NCI-H748 treated with DMSO at 0.1 percent for 48 hours (cell line): ENCODE data around the gene NCAM1.

ENCODE experiments used
- DNase-seq: peaks from one replicate; lab custom pipeline; 2025; lab: John Stamatoyannopoulos, UW

NCAM1 gene

GRCh38 chr11:113255741-113256140 is 294.5 kb downstream of the NCAM1 start:
- no peak for DNase-seq

GRCh38 chr11:113256431-113257202 is 295.4 kb downstream of the NCAM1 start:
- DNase-seq, result no peak

DNA sequence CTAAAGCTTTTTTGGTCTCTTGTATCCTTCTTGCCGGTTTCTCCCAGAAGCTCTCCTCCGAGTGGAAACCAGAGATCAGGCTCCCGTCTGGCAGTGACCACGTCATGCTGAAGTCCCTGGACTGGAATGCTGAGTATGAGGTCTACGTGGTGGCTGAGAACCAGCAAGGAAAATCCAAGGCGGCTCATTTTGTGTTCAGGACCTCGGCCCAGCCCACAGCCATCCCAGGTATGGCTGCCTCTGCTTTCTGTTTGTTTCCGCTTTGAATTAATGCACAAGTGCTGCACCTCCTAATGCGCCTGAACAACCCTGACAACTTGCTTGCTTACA is 298.8 kb downstream of the NCAM1 start:
- DNase-seq, result no peak

DNA sequence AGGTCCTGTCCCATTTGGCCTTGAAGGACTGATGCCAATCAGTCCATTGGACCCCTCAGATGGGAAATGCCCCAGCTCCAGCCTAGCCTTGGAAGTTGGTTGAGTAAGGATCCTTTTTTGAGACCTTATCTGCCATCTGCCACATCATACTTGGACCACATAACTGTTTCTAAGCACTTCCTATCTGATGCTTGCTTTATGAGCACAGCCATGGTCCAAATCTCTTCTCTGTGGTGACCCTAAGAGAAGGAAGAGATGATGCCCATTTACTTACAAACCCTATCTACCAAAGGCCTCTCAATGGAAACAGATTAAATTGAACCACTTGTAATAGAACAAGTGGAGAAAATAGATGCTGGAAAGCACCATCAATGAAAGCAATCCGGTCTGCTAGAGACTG is 299.3 kb downstream of the NCAM1 start:
- DNase-seq, result no peak

GRCh38 chr11:113261709-113262475 is 300.7 kb downstream of the NCAM1 start:
- no peak for DNase-seq

DNA sequence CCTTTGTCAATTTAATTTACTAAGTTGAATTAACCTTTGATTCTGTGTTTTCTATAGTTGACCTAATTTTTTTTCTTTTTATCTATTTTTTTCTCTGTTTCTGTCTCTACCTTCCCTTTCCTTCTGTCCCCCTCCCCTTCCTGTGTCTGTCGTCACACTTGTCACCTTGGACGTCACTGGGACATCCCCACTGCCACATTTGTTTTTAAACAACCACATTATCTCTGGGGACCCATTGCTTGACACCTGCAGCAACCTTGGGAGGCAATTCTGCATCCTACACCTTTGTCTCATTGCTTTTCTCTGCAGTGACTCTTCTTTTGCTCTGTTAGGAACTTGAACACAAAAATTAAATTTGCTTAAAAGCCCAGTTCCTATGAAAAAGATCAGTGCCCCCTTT is 301.4 kb downstream of the NCAM1 start:
- DNase-seq, result no peak

- no peak for DNase-seq
These were observed 302.4 kb downstream of the NCAM1 start for GRCh38 chr11:113263458-113264259.

- DNase-seq, result no peak
These were observed 304.1 kb downstream of the NCAM1 start for GRCh38 chr11:113265362-113265761.

GRCh38 chr11:113267493-113267892 is 306.3 kb downstream of the NCAM1 start:
- no peak for DNase-seq

GRCh38 chr11:113269096-113269495 is 307.9 kb downstream of the NCAM1 start:
- DNase-seq, result no peak

GRCh38 chr11:113269636-113270035 is 308.4 kb downstream of the NCAM1 start:
- DNase-seq, result no peak

GRCh38 chr11:113270080-113270479 is 308.9 kb downstream of the NCAM1 start:
- no peak for DNase-seq

DNA sequence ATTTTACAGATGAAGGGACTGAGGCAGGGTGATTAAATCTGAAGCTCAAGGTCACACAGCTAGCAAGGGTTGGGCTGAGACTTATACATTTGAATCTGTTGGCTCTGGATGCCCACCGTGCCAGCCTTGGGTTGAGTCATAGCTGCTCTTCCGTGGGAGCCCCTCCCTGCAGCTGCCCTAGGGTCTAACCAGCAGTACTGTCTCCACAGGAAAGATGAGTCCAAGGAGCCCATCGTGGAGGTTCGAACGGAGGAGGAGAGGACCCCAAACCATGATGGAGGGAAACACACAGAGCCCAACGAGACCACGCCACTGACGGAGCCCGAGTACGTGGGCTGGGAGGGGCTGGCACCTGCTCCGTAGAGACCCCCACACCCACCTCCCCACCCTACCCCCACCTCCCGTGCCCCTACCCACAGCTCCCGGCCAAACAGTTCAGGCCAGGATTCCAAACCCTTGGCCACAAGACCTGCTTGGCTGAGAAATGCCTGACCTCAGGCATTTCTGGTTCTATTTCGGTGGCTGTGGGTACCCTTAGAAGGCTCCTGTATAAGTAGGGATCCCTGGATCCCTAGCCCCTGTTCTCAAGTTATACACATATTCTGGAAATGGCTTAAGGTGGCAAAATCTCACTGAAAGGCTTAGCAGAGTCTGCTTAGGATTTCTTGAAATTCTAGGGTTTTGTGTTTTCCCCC is 310.5 kb downstream of the NCAM1 start:
- no peak for DNase-seq

GRCh38 chr11:113272281-113272680 is 311.1 kb downstream of the NCAM1 start:
- DNase-seq, result no peak

DNA sequence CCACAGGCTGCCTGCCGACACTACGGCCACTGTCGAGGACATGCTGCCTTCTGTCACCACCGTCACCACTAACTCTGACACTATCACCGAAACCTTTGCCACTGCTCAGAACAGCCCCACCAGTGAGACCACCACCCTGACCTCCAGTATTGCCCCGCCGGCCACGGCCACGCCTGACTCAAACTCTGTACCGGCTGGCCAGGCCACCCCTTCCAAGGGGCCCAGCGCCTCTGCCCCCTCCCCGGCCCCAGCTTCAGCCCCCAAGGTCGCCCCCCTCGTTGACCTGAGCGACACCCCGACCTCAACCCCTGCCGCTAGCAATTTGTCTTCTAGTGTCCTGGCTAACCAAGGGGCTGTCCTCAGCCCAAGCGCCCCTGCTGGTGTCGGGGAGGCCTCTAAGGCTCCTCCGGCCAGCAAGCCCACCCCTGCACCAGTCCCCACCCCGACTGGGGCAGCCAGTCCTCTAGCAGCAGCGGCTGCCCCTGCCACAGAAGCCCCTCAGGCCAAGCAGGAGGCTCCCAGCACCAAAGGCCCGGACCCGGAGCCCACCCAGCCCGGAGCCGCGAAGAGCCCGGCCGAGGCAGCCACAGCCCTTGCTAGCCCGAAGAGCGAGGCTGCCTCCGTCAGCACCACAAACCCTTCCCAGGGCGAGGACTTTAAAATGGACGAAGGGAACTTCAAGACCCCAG is 311.9 kb downstream of the NCAM1 start:
- no peak for DNase-seq

GRCh38 chr11:113273720-113274119 is 312.5 kb downstream of the NCAM1 start:
- DNase-seq, result no peak

DNA sequence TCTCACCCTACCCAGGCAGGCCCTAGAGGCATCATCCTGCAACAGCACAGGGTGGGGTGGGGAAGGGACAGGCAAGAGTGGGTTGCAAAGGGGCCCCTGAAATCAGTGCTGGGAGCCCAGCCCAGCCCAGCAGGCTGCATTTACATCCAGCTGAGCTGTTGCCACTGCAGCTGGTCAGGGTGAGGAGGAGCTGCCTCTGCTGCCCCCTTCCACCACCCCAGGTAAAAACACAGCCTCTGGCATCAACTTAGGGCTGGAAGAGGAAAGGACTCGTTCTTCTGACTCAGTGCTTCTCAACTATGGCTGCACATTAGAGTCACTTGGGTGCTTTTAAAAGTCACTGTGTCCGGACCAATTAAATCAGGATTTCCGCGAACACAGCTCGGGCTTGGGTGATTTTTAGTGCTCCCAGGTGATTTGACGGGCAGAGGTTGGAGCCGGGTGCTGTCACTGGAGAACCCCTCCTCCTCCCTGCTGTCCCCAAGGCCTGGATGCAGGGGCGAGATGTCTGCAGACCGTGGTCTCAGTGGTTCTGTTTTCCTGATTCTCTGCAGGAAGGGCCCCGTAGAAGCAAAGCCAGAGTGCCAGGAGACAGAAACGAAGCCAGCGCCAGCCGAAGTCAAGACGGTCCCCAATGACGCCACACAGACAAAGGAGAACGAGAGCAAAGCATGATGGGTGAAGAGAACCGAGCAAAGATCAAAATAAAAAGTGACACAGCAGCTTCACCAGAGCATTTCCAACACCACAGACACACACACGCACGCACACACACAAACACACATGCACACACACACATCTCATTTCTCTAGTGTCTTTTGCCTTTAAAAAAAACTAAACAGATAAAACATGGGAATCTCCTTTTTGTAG is 313.7 kb downstream of the NCAM1 start:
- no peak for DNase-seq

DNA sequence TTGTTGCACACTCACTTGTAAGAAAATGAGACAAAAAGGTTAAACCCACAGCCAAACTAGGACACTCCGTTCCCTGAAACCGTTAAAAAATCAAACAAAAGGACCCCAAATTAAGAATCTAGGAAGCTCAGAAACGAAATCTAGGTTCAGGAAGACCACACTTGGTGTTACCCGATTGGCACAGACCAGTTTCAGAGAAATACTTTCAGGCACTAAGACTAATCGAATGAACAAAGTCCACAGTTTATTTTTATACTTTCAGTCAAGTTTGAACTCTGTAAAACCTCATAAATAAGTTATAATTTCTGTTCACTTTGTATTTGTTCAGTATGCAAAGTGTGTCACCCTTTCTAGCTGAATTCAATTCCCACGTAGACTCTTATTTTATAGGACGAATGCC is 314.4 kb downstream of the NCAM1 start:
- no peak for DNase-seq

GRCh38 chr11:113276466-113276865 is 315.2 kb downstream of the NCAM1 start:
- DNase-seq, result no peak

- no peak for DNase-seq
These were observed 316.7 kb downstream of the NCAM1 start for GRCh38 chr11:113277907-113278306.

DNA sequence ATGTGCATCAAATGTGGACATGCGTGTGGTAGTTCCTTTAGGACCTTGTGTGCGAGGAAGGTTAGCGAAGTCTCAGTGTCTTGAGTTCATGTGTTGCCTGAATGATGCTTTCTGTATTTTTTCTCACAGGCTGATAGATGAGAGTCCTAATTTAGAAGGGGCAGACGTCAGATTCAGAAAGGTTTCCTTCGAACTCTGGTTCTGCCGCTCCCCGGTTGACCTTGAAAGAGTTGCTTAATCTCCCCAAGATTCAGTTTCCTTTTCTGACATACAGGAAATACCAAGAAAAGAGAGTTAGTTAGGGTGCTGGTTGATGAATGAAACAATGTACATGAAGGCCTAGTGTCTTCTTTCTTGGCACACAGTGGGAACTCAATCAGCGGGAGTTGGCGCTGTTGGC is 317.3 kb downstream of the NCAM1 start:
- DNase-seq, result no peak
